Measurements from ENCODE around the gene HORMAD2. TPM values are rescaled to one million over a fixed set of nuclear protein-coding genes. Genes with fewer than 3 reads are reported as not detected.

HORMAD2 gene
- total and polyA plus RNA-seq, 9 of the 15 experiments (the other 6 are each of a cell fraction or from before 2014, with no cell fraction given): not detected

GRCh38 chr22:30171008-30171407 is 90.7 kb downstream of the HORMAD2 start:
- H3K4me1 ChIP-seq (replicated peaks in 1 of 2; ENCODE audit: control insufficient read depth in 2 of 2, insufficient read depth in 2 of 2, low read length in 2 of 2): no peaks in the 10 kb centered on the region
- CTCF ChIA-PET (ENCODE audit: low intra/inter-chr PET ratio): no interaction called here
- no peaks in the 10 kb centered on the region for H3K36me3 ChIP-seq (ENCODE audit: control insufficient read depth, insufficient read depth, low read length)
- no peak overlapping the region for H2AFZ ChIP-seq (ENCODE audit: low read depth, low read length)
- no peaks in the 10 kb centered on the region for H3K9me1 ChIP-seq (ENCODE audit: control insufficient read depth, insufficient read depth, low read length)
- intact Hi-C loops (cut with micrococcal nuclease) (no loop called here), in situ Hi-C loops (cut with MboI) (no loop called here)
- no peak overlapping the region for H3K9ac ChIP-seq (ENCODE audit: insufficient read depth in 1 of 2, low read depth in 2 of 2, low read length in 2 of 2)
- no peak overlapping the region for H3K4me3 ChIP-seq
- WGBS (ENCODE audit: insufficient coverage, low coverage, missing lambda C conversion rate): 0% methylated on average over 3 of the region's 3 CpGs
- H4K20me1 ChIP-seq (replicated peaks; ENCODE audit: control insufficient read depth, insufficient read depth, low read length): no peaks in the 10 kb centered on the region
- BruUV-seq (replicated peaks): no TSS peak
- ATAC-seq (no peak), DNase-seq (ENCODE audit: extremely low read depth in 1 of 4, low spot score in 3 of 4) (no peak), FAIRE-seq (no peak)
- peaks cover 0 to 2% of the 10 kb centered on the region in 2 experiments; a peak in 1 of 5 replicates for H3K27me3 ChIP-seq (ENCODE audit: control insufficient read depth in 2 of 2, insufficient read depth in 2 of 2, low read length in 2 of 2)
- POLR2A ChIA-PET: no interaction called here
- no peaks in the 10 kb centered on the region for H3K9me3 ChIP-seq (replicated peaks; ENCODE audit: control insufficient read depth, insufficient read depth, low read depth, low read length)
- TF ChIP-seq ZNF699 (CRISPR knock-in tag; IDR thresholded peaks at IDR 0.05; ENCODE audit: insufficient replicate concordance): no peak
- TF ChIP-seq SLC30A9 (CRISPR knock-in tag; IDR thresholded peaks at IDR 0.05): no peak
- TF ChIP-seq SNRNP70 (optimal IDR thresholded peaks at IDR 0.05; ENCODE audit: low read depth, low read length): no peak
- no peak for TF ChIP-seq HEY1 (CRISPR knock-in tag; IDR thresholded peaks at IDR 0.05; ENCODE audit: borderline replicate concordance)
- no peak for TF ChIP-seq KLF10 (CRISPR knock-in tag; IDR thresholded peaks at IDR 0.05)
- TF ChIP-seq ZNF274 (IDR thresholded peaks at IDR 0.05; ENCODE audit: borderline replicate concordance, low read depth, low read length): no peak
- no peak for TF ChIP-seq HMGN3 (IDR thresholded peaks at IDR 0.05; ENCODE audit: borderline replicate concordance, extremely low read depth, insufficient read length, low read depth, low read length)
- TF ChIP-seq AFF1 (IDR thresholded peaks at IDR 0.05; ENCODE audit: low read depth in 1 of 2, partially characterized antibody in 2 of 2): no peak
- TF ChIP-seq ZNF324 (CRISPR knock-in tag; IDR thresholded peaks at IDR 0.05): no peak
- no peak for TF ChIP-seq ATF6 (CRISPR knock-in tag; IDR thresholded peaks at IDR 0.05)
- TF ChIP-seq ZBTB7A (IDR thresholded peaks at IDR 0.05; ENCODE audit: borderline replicate concordance, control insufficient read depth, low read depth, low read length): no peak
- no peak for TF ChIP-seq POLR2B (IDR thresholded peaks at IDR 0.05; ENCODE audit: low read depth, partially characterized antibody)
- no peak for TF ChIP-seq ZBTB8A (IDR thresholded peaks at IDR 0.05; ENCODE audit: partially characterized antibody)
- TF ChIP-seq ZNF707 (CRISPR knock-in tag; conservative IDR thresholded peaks at IDR 0.05): no peak
- no peak for TF ChIP-seq DNMT1 (IDR thresholded peaks at IDR 0.05)
- no peak for TF ChIP-seq U2AF2 (optimal IDR thresholded peaks at IDR 0.05; ENCODE audit: low read depth, low read length)
- no peaks in the 10 kb centered on the region for H3K79me2 ChIP-seq (ENCODE audit: control insufficient read depth, insufficient read depth, low read length)
- H3K4me2 ChIP-seq (ENCODE audit: insufficient read depth, low read length): no peak overlapping the region
- H3K27ac ChIP-seq (ENCODE audit: extremely low read depth, low read depth, low read length): no peak overlapping the region
